Sciatic nerve (tissue), 2 donors: ENCODE results near the gene UGGT1. TPM values are rescaled to one million over a fixed set of nuclear protein-coding genes. Genes with fewer than 3 reads are reported as not detected.

ENCODE experiments used
- ATAC-seq: fragments of 200-7000 bp; cut with Tn5 transposase; one replicate; pipeline ENCODE4 v1.9.1; 2020; ENCODE audit warnings: mild to moderate bottlenecking, moderate library complexity
- DNase-seq: peaks from one replicate; pipeline ENCODE4 v3.0.0-alpha.2; 2020; ENCODE audit warnings: low spot score
- intact Hi-C: fragments of 100-400 bp; cut with DNase I; formaldehyde crosslinking; loops from one replicate; pipeline ENCODE4 v1.14.2; 2022
- total RNA-seq: library from RNA; stranded (reverse); fragmentation: NEBNext Ultra II Directional; extraction: Animal tissue kit (Norgen Biotek cat#: 25700); gene quantifications from one replicate; pipeline ENCODE4 v1.2.1, GENCODE V29; 2021
- donor health status: DM: no; HTN: no; CAD: no.
- donor health status: DM: no; HTN: no; CAD: no.

Gene UGGT1
- 34.3 TPM for total RNA-seq

GRCh38 chr2:128090945-128091725 lies at the start of gene UGGT1:
Gene UGGT1, plus strand, starts transcription at chr2:128091200. Its CDS starts 158 bp downstream, at chr2:128091358.
- intact Hi-C loops, result no loop called here
- DNase-seq (peak; percentile 93), ATAC-seq (peak; percentile 100)

- ATAC-seq (no peak), DNase-seq (no peak)
- intact Hi-C loops, result no loop called here
Observed at GRCh38 chr2:128041561-128041960, 49.4 kb upstream of the UGGT1 start.

GRCh38 chr2:128043041-128043440 lies 48.0 kb upstream of the UGGT1 start:
- no peak for DNase-seq

GRCh38 chr2:128053331-128053730 lies 37.7 kb upstream of the UGGT1 start:
- intact Hi-C loops, result no loop called here
- DNase-seq, result no peak
- no peak for ATAC-seq

More at GRCh38 chr2:128043041-128043440, 48.0 kb upstream of the UGGT1 start:
- ATAC-seq, result no peak
- intact Hi-C loops, result no loop called here

GRCh38 chr2:128054104-128054885 lies 36.7 kb upstream of the UGGT1 start:
- ATAC-seq (no peak), DNase-seq (no peak)
- intact Hi-C loops, result no loop called here

GRCh38 chr2:128057334-128057733 lies 33.7 kb upstream of the UGGT1 start:
- intact Hi-C loops, result no loop called here
- ATAC-seq (no peak), DNase-seq (no peak)

- intact Hi-C loops, result no loop called here
- ATAC-seq, result no peak
- no peak for DNase-seq
Observed at GRCh38 chr2:128058114-128058513, 32.9 kb upstream of the UGGT1 start.

- intact Hi-C loops, result no loop called here
- DNase-seq (no peak), ATAC-seq (no peak)
Observed at GRCh38 chr2:128062571-128062970, 28.4 kb upstream of the UGGT1 start.

- intact Hi-C loops, result no loop called here
- ATAC-seq, result no peak
- DNase-seq, result no peak
Observed at GRCh38 chr2:128064353-128064752, 26.6 kb upstream of the UGGT1 start.

- no peak for ATAC-seq
- no peak for DNase-seq
- intact Hi-C loops, result no loop called here
Observed at GRCh38 chr2:128069769-128070168, 21.2 kb upstream of the UGGT1 start.

GRCh38 chr2:128073278-128073677 lies 17.7 kb upstream of the UGGT1 start:
- intact Hi-C loops, result no loop called here
- DNase-seq (no peak), ATAC-seq (no peak)

- ATAC-seq, result no peak
Observed at GRCh38 chr2:128076461-128077106, 14.4 kb upstream of the UGGT1 start.

GRCh38 chr2:128084757-128085156 lies 6.2 kb upstream of the UGGT1 start:
- no peak for ATAC-seq
- DNase-seq, result no peak
- intact Hi-C loops, result no loop called here

More at GRCh38 chr2:128076461-128077106, 14.4 kb upstream of the UGGT1 start:
- no peak for DNase-seq
- intact Hi-C loops, result no loop called here

GRCh38 chr2:128086244-128086643 lies 4.8 kb upstream of the UGGT1 start:
- ATAC-seq, result no peak
- intact Hi-C loops, result no loop called here

GRCh38 chr2:128090575-128090944 lies 440 bp upstream of the UGGT1 start:
- no peak for DNase-seq
- intact Hi-C loops, result no loop called here
- ATAC-seq, result no peak

More at GRCh38 chr2:128086244-128086643, 4.8 kb upstream of the UGGT1 start:
- no peak for DNase-seq

- DNase-seq, result no peak
- intact Hi-C loops, result no loop called here
- no peak for ATAC-seq
Observed at GRCh38 chr2:128091726-128092080, 703 bp downstream of the UGGT1 start.

- ATAC-seq, result no peak
- intact Hi-C loops, result no loop called here
- no peak for DNase-seq
Observed at GRCh38 chr2:128092656-128093055, 1.7 kb downstream of the UGGT1 start.

GRCh38 chr2:128093762-128094161 lies 2.8 kb downstream of the UGGT1 start:
- intact Hi-C loops, result no loop called here
- ATAC-seq, result no peak
- DNase-seq, result no peak

- intact Hi-C loops, result no loop called here
- no peak for ATAC-seq
Observed at GRCh38 chr2:128095201-128095600, 4.2 kb downstream of the UGGT1 start.

GRCh38 chr2:128103407-128103806 lies 12.4 kb downstream of the UGGT1 start:
- ATAC-seq, result no peak

More at GRCh38 chr2:128095201-128095600, 4.2 kb downstream of the UGGT1 start:
- DNase-seq, result no peak

More at GRCh38 chr2:128103407-128103806, 12.4 kb downstream of the UGGT1 start:
- no peak for DNase-seq
- intact Hi-C loops, result no loop called here
